HG03439 (cell line): Measurements from ENCODE around the gene TBC1D1.

Source experiments
- ATAC-seq: cut with Tn5 transposase; IDR thresholded peaks from one replicate; pipeline ENCODE4 v1.9.1; 2021; ENCODE audit warnings: mild to moderate bottlenecking, moderate library complexity; ENCODE audit not compliant: unreplicated experiment

TBC1D1 gene

DNA sequence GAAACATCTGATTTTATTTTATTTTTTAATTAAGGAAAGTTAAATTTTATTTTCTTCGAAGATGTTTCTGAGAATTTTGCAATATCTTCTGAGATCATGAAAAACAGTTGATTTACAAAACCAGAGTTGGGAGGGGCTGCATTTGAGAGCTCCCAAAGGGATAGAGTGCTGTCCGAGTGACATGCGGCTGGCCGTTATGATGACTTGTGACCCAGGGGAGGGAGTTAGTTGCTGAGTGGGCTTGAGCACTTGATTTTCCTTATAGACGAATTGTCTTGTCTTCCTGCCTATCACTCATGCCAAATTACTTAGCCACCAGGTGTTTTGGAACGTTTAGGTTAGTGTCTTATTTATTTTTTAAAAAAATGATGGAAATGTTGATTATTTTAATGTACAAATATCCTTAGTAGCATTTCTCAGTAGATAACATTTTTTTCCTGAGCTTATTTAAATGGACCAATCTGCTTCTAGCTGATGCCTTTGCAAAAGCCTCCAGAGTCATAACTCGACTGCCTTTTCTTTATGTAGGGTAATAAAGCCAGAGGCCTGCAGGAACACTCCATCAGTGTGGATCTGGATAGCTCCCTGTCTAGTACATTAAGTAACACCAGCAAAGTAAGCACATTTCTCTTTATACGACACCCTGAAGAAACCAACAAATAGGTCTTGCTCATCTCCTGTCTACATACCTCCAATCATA lies 154.6 kb downstream of the TBC1D1 start:
- ATAC-seq = no peak

DNA sequence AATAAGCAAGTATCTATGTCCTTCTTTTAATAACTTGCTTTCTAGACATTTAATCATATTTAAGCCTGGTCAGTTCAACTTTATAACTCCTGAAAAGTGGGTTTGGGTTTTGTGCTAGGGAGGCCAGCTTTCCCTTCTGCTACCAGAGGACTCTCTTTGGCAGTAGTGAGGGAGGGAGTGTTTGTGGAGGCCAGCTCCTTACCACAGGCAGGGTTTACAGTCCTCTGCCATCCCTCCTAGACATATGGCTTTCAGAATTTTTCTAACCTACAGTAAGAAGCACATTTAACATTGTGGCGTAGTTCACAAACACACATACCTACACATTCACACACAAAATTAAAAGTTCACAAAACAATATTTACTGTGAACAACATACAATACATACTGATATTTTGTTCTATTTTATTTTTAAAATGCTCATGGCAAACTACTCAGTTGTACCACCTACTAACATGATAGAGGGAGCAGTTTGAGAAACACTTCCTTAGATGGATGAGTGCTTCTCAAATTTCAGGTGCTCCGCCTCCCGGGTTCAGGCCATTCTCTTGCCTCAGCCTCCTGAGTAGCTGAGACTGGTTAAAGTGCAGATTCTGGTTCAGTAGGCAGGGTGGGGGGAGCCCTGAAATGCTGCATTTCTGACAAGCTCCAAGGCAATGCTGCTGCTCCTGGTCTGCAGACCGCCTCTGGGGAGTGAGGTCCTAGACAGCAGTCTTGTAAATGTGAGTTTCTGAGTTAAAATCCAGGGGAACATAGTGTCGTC lies 156.0 kb downstream of the TBC1D1 start:
- no peak for ATAC-seq

DNA sequence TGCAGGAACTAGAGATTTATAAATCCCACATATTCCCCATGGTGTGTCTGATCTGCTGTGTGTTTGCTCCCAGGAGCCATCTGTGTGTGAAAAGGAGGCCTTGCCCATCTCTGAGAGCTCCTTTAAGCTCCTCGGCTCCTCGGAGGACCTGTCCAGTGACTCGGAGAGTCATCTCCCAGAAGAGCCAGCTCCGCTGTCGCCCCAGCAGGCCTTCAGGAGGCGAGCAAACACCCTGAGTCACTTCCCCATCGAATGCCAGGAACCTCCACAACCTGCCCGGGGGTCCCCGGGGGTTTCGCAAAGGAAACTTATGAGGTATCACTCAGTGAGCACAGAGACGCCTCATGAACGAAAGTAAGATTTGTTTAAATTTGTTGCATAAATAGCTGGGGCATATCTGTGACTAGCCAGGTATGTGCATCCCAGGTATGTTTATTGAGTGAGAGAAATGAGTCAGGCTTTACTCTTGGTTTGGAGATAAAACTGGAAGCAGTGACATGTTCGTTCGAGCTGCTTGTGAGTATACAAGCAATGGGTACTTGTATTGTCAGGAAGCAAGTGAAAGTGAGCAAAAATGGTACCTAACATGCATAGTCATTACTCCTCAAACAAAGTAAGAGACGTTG lies 158.8 kb downstream of the TBC1D1 start:
- ATAC-seq = no peak

DNA sequence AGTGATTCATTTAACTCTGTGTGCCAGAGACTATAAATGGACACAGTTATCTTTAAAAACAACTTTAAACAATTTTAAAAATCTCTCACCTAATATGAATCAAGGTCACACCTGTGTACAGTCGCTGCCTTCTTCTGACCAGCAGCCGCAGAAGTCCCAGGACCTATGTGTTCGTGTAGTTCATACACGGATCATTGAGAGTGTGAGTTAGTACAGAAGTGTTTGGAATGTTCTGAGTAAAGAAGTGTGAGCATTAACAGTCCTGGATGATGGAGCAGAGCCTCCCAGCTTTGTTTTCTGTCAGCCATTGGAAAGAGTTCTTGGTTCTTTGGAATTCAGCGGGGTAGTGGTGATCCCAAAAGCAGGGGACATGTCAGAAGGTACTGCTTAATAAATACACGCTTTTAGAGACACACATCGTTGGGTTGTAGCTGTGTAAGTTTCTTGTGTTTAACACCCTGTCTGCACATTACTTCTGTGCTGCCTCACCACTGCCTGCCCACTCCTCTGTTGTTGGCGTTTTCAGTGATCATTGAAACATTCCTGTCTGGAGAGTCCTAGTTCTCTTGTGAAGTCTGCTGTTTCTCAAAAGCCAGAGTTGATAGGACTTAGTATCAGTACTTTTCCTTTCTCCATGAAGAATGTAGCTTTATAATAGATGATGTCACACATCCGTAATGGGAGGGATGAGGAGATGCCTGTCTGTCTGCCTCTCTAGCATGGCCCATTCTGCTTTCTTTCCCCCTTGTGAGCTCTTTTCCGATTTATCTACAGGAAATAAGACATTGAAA lies 159.9 kb downstream of the TBC1D1 start:
- ATAC-seq = no peak

DNA sequence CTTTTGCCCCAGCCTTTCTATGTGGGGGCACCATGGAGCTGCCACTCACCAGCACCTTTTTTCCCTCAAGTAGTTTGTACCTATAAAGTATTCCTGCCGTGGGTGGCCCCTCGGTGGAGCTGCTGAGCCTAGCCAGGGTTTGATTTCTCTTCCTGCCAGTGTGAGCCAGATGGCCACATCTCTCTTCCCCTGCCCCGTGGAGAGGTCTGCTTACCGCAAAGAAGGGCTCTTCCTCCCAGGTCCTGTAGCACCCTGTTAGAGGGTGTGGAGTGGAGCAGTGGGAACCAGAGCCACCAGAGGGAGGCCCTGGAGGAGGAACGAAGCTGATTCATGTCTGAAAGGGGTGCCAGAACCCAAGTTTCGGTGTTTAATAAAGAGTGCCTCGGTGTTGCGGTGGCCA lies 164.7 kb downstream of the TBC1D1 start:
- ATAC-seq = no peak

DNA sequence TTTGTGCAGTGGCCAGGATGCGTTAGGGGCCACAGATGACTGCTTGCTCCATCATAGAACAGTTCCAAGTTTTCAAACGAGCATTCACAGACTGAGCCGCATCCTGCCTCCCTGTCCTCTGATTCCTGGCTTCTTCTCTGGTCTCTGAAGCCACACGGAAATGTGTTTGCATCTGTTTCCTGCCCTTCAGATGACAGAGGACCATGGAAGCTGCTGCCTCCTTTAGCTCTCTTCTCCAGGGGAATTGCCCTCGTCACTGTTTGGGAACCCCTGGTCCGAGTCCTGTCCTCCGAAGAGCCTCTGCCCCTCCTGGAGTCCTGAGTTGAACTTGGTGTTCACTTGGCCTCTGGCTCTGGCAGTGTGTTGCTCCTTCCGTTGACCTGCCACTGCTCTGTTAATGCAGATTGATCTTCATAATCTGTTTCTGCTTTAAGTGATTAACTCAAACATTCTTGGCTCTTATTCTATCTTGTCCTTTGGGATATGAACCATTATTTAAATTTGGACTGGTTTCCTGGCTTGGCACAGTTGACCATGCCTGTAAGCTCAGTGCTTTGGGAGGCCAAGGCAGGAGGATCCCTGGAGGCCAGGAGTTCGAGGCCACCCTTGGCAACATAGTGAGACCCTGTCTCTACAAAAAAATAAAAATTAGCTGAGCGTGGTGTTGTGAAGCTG lies 165.3 kb downstream of the TBC1D1 start:
- ATAC-seq = no peak

DNA sequence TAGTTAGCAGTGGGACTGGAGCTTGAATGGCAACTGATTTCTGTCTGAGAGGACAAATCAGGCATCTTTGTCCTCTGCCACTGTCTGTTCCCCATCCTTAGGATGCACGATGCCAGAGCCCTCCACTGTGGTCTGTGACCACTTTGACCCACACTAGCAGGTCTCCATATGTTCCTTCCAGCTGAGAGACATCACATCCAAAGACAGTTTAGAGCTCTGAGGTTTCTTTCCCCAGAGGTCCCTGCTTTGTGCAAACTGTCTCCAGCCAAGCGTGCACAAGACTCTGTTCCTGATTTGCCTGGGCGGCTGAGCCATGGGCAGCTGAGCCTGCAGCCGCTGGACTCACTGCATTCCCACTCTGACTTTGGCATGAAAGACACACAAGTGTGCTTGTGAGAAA lies 167.3 kb downstream of the TBC1D1 start:
- no peak for ATAC-seq

DNA sequence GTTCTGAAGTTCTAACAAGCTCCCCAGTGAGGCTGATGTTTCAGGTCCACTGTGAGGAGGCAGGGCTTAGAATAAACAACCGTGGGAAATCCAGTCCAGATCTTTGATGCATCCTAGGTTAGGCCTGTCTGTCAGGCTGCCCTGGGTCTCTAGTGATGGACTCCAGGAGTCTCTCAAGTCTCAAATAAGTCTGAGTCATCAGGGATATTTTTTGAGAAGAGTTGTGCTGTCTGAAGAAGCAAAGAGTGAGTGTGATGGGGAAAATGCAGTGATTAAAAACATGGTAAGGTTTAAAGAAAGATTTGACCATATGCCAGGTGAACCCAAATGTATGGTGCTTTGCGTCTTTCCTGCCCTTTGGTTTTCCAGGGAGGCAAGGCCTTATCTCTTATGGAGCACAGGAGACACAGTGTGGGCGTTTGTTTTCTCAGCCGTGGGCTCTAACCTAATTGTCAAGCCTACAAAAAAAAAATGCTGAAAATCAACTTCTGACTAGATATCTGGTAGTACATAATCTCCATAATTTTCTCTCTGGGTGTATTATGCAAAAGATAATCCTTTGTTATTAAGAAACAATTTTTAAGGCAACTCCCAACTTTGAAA lies 170.0 kb downstream of the TBC1D1 start:
- ATAC-seq = no peak

DNA sequence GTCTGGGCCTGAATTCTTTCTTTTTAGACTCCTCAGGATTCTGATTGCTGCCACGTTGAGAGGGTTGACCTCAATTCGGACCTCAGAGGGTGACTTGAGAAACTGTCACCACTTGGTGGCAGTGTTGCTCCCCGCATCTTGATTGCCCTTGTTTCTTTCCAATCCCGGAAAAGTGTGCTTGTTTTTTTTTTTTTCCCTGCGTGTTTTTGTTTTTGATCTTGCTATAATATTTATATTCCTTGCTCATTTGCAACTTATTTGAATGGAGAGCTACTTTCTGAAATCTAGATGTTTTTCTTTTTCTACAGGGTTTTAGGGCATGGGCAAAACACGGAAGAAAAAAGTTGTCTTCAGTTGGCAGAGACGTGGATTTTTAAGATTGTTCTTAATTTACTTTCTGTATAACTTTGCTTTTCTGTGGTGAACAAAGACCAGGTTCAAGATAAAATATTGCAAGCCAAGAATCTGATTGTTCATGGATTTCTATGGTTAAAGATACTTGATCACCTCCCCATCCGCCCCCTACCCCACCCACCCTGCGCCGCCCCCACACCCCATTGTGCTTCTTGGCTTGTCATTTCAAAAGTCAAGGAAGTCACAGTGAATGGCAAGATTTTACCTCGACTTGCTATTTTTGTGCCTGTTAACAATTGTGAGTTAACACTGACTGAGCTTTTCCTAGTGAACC lies 171.3 kb downstream of the TBC1D1 start:
- ATAC-seq = no peak

DNA sequence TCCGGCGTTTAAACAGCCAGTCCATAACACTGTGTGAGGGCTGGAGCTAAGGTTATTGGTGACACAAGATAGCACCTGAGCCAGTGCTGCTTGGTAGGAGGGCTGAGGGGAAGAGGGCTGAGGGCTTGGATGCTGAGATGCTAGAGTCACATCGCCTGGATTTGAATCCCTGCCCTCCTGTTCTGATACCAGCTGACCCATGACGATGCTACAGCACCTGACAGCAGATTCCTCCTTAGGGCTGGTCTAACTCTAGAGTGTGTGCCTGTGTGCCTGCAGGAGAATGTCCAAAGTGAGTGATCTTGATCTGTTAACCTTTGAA lies 171.9 kb downstream of the TBC1D1 start:
- no peak for ATAC-seq

DNA sequence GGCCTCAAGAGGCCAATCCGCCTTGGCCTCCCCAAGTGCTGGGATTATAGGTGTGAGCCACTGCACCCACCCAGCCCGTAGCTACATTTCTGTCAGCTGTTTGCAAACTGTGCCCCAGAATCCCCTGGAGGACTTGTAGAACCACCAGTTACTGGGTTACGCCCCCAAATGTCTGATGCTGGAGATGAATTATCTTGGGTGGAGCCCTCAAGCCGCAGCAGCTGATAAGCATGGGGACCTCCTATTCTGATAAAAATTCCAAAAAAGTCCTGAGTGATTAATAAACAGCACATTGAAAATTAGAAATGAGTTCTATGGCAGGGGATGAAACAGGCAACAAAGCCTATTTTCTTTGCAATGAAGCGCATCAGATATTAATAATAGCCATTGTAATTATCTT lies 174.3 kb downstream of the TBC1D1 start:
- no peak for ATAC-seq

DNA sequence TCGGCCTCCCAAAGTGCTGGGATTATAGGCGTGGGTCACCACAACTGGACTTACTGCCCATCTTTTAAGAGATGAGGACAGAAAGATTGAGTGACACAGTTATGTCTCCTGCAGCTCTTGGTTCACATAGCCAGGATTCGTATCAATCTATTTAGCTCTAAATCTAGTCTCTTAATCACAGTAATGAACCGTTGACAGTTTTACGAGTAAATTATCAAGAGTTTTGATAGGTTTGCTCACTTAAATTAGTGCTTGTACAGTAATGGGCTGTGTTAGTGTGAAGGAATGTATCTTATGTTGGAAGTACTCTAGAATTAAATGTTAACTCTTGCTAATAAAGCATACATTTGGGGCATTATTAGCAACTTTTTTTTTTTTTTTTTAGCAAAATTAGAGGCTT lies 175.0 kb downstream of the TBC1D1 start:
- ATAC-seq = no peak

DNA sequence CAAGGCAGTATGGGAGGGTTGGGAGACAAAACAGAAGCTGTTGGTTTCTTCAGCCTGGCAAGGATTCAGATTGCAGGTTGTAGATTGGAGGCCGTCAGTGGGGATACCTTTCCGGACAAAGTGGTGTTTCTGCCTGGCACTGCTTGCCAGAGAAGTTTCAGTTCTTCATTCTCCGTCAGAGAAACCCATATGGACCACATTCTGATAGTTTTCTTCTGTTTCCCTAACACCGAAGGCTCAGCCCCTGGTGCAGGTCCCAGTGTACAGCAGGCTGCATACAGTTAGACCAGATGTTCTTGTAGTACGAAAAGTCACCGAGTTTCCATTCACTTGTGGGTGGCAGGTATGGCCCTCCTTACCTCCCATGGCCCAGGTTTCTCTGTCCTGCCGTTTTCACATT lies 176.6 kb downstream of the TBC1D1 start:
- no peak for ATAC-seq

DNA sequence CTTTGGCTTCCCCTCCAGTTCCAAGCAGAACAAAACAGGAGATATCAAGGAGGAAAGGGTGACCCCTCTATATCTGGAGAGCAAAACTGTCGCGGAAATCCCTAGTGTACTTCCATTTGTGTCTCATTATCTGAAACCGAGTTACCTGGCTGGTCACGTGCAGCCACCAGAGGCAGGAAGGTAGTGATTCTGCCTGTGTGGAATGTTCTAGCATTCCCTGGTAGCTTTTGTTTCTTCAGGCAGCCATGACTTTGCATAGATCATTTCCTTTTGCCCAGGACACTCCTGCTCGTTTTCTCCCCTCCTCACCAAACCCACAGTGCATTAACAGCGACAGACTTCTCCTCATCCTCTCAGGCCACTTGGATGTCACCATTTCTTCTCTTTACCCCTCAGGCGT lies 177.2 kb downstream of the TBC1D1 start:
- ATAC-seq = no peak

DNA sequence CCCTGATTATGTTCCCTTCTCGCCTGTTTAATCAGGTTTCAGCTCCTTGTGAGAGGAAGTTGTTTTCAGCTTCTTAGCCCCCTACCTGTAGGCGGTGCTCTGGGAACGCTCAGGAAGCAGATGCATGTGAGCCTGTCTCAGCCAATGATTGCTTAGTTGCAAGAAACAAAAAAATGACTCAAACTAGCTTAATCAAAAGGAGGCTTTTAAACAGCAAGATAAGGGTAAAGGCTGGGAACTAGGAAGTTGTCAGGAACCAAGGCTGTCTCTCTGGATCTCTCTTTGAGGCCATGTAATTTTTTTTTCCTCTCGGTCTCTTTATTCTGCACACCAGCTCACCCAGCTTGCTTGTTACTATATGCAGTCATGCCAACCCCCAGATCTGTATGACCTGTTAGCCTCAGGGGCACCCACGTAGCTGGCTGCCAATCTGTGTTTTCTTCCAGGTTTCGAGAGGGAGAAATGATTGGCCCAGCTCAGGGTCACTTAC lies 178.4 kb downstream of the TBC1D1 start:
- ATAC-seq = no peak

DNA sequence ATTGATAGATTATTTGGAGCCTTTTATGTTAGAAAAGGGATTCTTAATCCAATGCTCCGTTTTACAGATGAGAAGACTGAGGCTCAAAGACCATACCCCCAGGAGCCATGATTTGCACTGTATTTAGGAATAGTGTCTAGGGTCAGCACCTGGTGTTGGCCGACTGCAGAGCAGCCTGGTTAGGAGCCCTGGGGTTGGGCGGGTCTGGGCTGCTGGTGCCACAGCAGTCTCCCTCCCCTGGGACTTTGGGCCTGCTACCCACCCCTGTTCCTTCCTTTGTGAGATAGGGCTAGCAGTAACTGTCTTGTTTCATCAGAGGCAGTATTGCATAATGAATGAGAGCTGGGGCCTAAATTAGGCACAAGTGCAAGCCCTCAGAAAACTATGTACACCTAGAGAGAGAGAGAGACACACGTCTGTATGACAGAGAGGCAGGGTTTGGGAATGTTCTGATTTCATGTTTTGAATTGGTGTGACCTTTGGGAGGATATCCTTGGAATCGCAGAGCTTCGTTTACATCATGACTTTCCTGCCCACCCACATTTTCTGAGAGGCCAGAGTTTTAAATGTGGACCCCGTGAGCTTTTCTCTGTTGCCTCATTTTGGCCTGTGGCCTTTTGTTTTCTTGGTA lies 181.0 kb downstream of the TBC1D1 start:
- ATAC-seq = no peak

DNA sequence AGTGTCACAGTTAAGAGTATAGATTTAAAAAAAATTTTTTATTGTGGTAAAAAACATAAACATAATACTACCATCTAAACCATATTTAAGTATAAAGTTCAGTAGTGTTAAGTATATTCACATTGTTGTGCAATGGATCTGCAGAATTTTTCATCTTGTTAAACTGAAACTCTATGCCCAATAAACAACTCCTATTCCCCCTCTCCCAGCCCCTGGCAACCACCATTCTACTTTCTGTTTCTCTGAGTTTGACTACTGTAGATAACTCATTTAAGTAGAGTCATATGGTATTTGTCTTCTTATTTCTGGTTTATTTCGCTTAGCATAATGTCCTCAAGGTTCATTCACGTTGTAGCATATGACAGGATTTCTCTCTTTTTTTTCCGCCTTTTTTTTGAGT lies 181.7 kb downstream of the TBC1D1 start:
- no peak for ATAC-seq

DNA sequence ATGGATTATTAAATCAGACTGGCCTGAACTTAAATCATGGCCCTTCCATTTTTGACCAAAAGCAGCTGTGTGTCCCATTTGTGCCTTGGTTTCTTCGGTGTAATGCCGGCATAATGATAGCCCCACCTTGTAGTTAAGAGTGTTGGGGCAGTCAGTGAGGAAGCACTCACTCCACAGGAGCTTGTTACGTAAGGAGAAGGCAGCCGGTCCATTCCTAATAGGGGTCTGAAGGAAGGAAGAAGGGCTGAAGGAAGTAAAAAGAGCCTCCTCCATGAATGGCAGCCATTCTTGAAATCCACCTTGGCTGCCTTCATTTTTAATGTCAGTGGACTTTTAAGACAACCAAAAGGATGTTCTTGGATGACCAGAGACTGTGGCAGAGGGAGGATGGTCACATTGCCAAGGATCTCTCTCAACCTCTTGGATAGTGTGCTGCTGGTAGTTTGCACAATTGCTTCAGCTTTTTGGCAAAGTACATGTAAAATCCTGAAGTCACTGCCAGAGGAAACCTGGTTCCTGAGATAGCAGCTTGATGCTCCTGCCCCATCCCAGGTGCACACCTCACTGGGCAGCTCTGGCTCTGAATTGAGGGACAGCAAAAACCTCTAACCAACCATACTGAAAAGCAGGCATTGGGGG lies 182.8 kb downstream of the TBC1D1 start:
- no peak for ATAC-seq
